ENCODE measurements around the gene ENTHD1.

ENTHD1 gene

DNA sequence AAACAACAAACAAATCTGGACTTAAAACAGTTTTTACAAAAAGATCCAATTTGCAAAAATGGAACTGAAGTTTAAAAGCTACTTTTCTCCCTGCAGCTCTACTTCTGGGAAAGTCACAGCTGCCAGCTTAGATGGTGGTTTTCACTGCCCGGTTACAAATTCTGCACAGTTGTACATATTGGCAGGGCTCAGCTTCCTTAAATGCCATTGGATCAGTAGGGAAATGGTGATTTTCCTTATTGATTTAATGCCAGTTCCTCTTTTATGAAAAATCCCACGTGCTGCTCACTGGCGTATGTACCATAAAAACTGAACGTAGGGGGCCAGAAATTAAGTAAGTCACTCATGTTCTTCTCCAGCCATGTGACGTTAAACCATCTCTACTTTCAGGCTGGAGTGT is 30.1 kb upstream of the ENTHD1 start:
- Histone ChIP-seq H3K4me3 (ENCODE audit: low read depth in 1 of 2, low read length in 2 of 2) (no peak overlapping the region), H3K36me3 (ENCODE audit: control insufficient read depth in 1 of 2, insufficient read depth in 2 of 2, low read length in 2 of 2) (no peaks in the 10 kb centered on the region), H3K4me1 (ENCODE audit: control insufficient read depth in 1 of 2, insufficient read depth in 2 of 2, low read length in 2 of 2) (no peaks in the 10 kb centered on the region), H3K27ac (ENCODE audit: low read length) (no peak overlapping the region), H3K9me3 (ENCODE audit: control insufficient read depth in 1 of 2, low read length in 2 of 2) (no peaks in the 10 kb centered on the region), H3K27me3 (ENCODE audit: low read depth, low read length) (no peaks in the 10 kb centered on the region)

DNA sequence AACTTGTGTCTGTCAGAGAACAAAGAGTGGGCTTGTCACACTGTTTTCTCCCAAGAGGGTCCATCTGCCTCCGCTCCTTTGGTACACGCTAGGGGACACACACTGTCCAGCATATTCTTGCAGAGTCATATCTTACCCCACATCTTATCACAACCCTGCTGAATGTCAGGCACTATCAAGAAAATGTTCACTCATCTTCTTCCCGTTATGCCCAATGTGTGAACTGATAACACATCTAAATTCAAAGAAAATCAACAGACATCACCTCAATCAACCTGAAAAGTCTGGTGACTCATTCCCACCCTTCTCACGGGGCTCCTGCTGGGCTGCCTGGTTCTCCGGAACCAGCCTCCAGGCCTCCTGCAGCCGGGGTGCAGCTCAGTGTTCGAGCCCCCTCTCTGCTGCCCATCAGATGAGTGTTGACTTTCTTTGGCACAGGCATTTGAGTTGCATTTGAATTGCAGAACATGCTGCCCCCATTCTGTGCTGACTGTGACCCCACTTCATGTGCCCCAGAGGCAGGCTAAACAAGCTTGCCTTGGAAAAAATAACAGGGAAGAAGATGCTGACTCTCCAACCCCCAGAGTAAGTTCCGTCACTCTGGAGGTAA is 26.7 kb upstream of the ENTHD1 start:
- Histone ChIP-seq H3K4me1 (ENCODE audit: control insufficient read depth in 1 of 2, insufficient read depth in 2 of 2, low read length in 2 of 2) (no peaks in the 10 kb centered on the region), H3K4me3 (ENCODE audit: low read depth in 1 of 2, low read length in 2 of 2) (no peak overlapping the region)

DNA sequence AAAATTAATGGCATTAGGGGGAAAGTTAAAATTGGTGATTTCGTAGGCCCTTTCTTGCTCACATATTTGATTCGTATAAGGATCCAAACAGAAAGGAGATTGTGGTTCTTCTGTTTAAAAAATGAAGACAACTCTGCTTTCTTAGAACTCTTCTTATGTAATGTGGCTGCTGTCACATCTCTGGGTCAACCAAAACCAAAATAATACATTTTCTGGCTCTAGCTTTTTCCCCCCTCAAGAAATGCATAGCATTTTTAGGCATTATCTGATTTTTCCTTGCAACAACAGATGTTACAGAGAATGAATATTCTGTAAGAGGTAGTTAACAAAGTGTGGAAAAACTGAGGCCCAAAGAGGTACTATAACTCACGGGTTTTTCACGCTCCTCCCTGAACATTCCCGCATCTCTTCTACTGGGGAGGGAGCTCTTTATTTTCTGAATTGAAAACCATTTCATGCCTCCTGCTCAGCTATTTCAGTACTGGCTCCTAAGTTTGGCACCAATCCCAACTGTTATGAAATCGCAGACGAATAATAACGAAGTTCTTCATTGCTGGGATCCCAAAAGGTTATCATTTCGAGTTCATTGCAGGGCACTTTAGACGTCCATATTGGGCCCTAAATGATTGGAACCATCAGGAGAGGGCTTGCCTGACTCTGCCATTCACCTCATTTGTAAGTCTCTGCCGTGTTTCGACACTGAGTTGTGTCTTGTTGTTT is 24.4 kb upstream of the ENTHD1 start:
- peak overlapping the region in 1 of 2 donors; percentile 26 for H3K4me3 ChIP-seq (ENCODE audit: low read depth in 1 of 2, low read length in 2 of 2)
- no peaks in the 10 kb centered on the region for H3K4me1 ChIP-seq (ENCODE audit: control insufficient read depth in 1 of 2, insufficient read depth in 2 of 2, low read length in 2 of 2)

More for the DNA sequence above, 26.7 kb upstream of the ENTHD1 start:
- Histone ChIP-seq H3K27ac (ENCODE audit: low read length) (no peak overlapping the region), H3K9me3 (ENCODE audit: control insufficient read depth in 1 of 2, low read length in 2 of 2) (no peaks in the 10 kb centered on the region), H3K27me3 (ENCODE audit: low read depth, low read length) (no peaks in the 10 kb centered on the region), H3K36me3 (ENCODE audit: control insufficient read depth in 1 of 2, insufficient read depth in 2 of 2, low read length in 2 of 2) (no peaks in the 10 kb centered on the region)

DNA sequence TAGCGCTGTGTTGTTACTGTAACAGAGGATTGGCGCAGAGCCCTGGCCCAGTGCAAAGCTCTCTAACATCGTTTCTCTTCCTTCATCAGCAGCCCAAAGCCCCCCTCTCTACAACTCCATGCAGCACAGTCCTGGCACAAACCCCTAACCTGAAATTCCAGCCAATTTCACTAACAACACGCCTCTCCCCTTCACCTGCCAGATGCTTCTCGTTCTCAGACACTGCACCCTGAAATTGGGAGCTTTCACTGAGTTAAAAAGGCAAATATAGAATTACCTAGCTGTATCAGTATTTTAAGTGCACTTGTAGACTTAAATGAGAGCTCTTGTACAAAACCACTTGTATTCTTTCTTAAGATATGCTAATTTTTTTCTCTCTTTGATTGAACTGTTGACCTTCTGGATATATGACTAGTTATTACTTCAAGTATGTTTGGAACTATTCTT is 23.7 kb upstream of the ENTHD1 start:
- no peaks in the 10 kb centered on the region for H3K36me3 ChIP-seq (ENCODE audit: control insufficient read depth in 1 of 2, insufficient read depth in 2 of 2, low read length in 2 of 2)
- H3K27ac ChIP-seq (ENCODE audit: low read length): no peak overlapping the region
- no peaks in the 10 kb centered on the region for H3K4me1 ChIP-seq (ENCODE audit: control insufficient read depth in 1 of 2, insufficient read depth in 2 of 2, low read length in 2 of 2)
- no peak overlapping the region for H3K4me3 ChIP-seq (ENCODE audit: low read depth in 1 of 2, low read length in 2 of 2)
- no peaks in the 10 kb centered on the region for H3K9me3 ChIP-seq (ENCODE audit: control insufficient read depth in 1 of 2, low read length in 2 of 2)
- no peaks in the 10 kb centered on the region for H3K27me3 ChIP-seq (ENCODE audit: low read depth, low read length)

More for the DNA sequence above, 24.4 kb upstream of the ENTHD1 start:
- H3K27me3 ChIP-seq (ENCODE audit: low read depth, low read length): no peaks in the 10 kb centered on the region
- H3K9me3 ChIP-seq (ENCODE audit: control insufficient read depth in 1 of 2, low read length in 2 of 2): no peaks in the 10 kb centered on the region
- no peaks in the 10 kb centered on the region for H3K36me3 ChIP-seq (ENCODE audit: control insufficient read depth in 1 of 2, insufficient read depth in 2 of 2, low read length in 2 of 2)
- no peak overlapping the region for H3K27ac ChIP-seq (ENCODE audit: low read length)

DNA sequence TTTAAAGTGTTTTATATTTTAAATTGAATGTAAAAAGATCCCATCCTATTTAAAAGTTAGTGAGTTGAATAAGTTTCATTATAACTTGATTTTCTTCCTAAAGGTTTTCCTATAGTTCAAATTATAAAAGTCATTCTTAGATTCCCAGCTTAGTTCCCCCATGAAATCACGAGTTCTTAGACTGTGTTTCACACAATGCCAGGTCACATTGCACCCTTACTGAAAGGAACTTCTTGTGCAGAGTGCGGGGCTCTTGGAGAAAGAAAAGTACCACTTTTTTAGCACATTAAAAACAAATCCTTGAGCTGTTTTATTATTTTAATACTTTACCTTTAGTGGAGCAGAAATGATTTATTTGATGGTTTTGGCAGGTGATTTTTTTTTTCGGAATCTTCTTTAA is 22.9 kb upstream of the ENTHD1 start:
- no peaks in the 10 kb centered on the region for H3K4me1 ChIP-seq (ENCODE audit: control insufficient read depth in 1 of 2, insufficient read depth in 2 of 2, low read length in 2 of 2)
- H3K27me3 ChIP-seq (ENCODE audit: low read depth, low read length): no peaks in the 10 kb centered on the region

DNA sequence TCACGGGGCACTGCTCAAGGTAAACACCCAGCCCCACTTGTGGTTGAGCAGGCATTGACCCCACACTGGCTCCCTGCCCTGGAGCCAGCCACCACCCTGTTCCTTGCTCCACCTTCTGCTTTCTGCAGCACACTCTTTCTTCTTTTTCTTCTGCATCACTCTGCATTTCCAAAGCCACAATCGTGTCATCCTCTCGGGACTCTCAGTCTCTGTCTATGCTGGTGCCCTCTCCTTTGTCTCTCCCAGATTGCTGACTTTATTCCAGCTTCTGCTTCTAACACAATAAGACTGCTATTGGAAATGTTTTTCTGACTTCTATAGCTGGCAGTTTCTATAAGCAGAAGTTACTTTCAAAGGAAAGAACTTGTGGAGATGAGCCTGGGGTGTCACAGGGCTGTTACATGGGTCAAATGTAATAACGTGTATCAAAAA is 21.8 kb upstream of the ENTHD1 start:
- H3K4me3 ChIP-seq (ENCODE audit: low read depth in 1 of 2, low read length in 2 of 2): no peak overlapping the region
- H3K27me3 ChIP-seq (ENCODE audit: low read depth, low read length): no peaks in the 10 kb centered on the region
- no peaks in the 10 kb centered on the region for H3K36me3 ChIP-seq (ENCODE audit: control insufficient read depth in 1 of 2, insufficient read depth in 2 of 2, low read length in 2 of 2)
- H3K27ac ChIP-seq (ENCODE audit: low read length): no peak overlapping the region
- no peaks in the 10 kb centered on the region for H3K4me1 ChIP-seq (ENCODE audit: control insufficient read depth in 1 of 2, insufficient read depth in 2 of 2, low read length in 2 of 2)
- H3K9me3 ChIP-seq (ENCODE audit: control insufficient read depth in 1 of 2, low read length in 2 of 2): no peaks in the 10 kb centered on the region

More for the DNA sequence above, 22.9 kb upstream of the ENTHD1 start:
- no peaks in the 10 kb centered on the region for H3K9me3 ChIP-seq (ENCODE audit: control insufficient read depth in 1 of 2, low read length in 2 of 2)
- H3K4me3 ChIP-seq (ENCODE audit: low read depth in 1 of 2, low read length in 2 of 2): no peak overlapping the region
- H3K27ac ChIP-seq (ENCODE audit: low read length): no peak overlapping the region
- no peaks in the 10 kb centered on the region for H3K36me3 ChIP-seq (ENCODE audit: control insufficient read depth in 1 of 2, insufficient read depth in 2 of 2, low read length in 2 of 2)

DNA sequence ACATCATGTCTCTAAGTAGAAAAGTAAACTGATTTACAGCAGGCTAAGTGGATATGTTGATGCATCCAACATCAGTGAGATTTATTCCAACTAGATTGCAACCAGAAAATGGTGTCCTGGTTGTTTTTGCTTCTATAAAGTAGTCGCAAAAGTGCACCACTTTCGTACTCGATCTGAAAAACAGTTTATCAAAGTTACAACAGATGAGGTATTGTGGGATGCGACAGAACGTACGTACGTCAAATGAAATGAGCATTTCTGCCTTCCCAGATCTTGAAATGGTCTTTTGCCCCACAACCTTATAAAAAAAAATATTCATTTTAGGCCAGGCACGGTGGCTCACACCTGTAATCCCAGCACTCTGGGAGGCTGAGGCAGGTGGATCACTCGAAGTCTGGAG is 21.0 kb upstream of the ENTHD1 start:
- Histone ChIP-seq H3K27me3 (ENCODE audit: low read depth, low read length) (no peaks in the 10 kb centered on the region), H3K36me3 (ENCODE audit: control insufficient read depth in 1 of 2, insufficient read depth in 2 of 2, low read length in 2 of 2) (no peaks in the 10 kb centered on the region), H3K27ac (ENCODE audit: low read length) (no peak overlapping the region), H3K9me3 (ENCODE audit: control insufficient read depth in 1 of 2, low read length in 2 of 2) (no peaks in the 10 kb centered on the region), H3K4me1 (ENCODE audit: control insufficient read depth in 1 of 2, insufficient read depth in 2 of 2, low read length in 2 of 2) (no peaks in the 10 kb centered on the region), H3K4me3 (ENCODE audit: low read depth in 1 of 2, low read length in 2 of 2) (no peak overlapping the region)

DNA sequence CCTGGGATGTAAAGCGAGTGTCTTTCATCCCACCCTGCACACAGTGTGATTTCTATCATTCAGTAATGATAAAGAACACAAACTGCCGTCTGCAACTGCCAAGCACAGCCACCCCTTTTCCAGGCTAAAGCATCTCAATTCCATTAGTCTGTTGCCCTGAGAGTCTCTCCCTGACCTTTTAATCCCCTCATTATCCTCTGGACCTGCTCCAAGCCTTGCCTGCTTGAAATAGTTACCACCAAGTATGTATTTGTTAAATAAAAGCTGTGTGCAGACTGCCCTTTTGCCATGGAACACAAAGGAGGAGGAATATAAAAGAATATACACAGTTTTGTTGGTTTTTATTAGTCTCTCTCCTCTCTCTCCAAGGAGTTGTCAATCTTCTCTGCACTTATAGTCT is 20.3 kb upstream of the ENTHD1 start:
- H3K4me1 ChIP-seq (ENCODE audit: control insufficient read depth in 1 of 2, insufficient read depth in 2 of 2, low read length in 2 of 2): no peaks in the 10 kb centered on the region
- no peak overlapping the region for H3K27ac ChIP-seq (ENCODE audit: low read length)
- H3K27me3 ChIP-seq (ENCODE audit: low read depth, low read length): no peaks in the 10 kb centered on the region
- no peaks in the 10 kb centered on the region for H3K9me3 ChIP-seq (ENCODE audit: control insufficient read depth in 1 of 2, low read length in 2 of 2)
- no peaks in the 10 kb centered on the region for H3K36me3 ChIP-seq (ENCODE audit: control insufficient read depth in 1 of 2, insufficient read depth in 2 of 2, low read length in 2 of 2)
- no peak overlapping the region for H3K4me3 ChIP-seq (ENCODE audit: low read depth in 1 of 2, low read length in 2 of 2)

DNA sequence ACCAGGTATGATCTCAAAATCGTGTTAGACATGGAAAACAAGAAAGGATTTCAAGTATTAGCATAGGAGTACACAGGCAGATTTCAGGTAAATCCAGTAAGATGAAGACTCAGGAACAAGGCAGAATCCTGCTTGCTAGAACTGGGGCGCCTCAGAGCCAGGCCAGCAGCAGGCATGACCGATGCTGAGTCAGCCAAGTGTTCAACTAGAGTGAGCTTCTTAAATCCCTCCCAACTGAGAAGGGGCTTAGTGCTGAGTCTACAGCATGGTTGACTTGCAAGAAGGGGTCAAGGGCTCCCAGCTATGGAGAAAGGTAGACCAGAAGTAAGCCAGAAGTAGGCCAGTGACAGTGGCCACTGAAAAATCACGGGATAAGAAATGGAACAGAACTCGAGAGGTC is 19.8 kb upstream of the ENTHD1 start:
- Histone ChIP-seq H3K27ac (ENCODE audit: low read length) (no peak overlapping the region), H3K27me3 (ENCODE audit: low read depth, low read length) (no peaks in the 10 kb centered on the region), H3K9me3 (ENCODE audit: control insufficient read depth in 1 of 2, low read length in 2 of 2) (no peaks in the 10 kb centered on the region), H3K4me1 (ENCODE audit: control insufficient read depth in 1 of 2, insufficient read depth in 2 of 2, low read length in 2 of 2) (no peaks in the 10 kb centered on the region), H3K4me3 (ENCODE audit: low read depth in 1 of 2, low read length in 2 of 2) (no peak overlapping the region), H3K36me3 (ENCODE audit: control insufficient read depth in 1 of 2, insufficient read depth in 2 of 2, low read length in 2 of 2) (no peaks in the 10 kb centered on the region)

DNA sequence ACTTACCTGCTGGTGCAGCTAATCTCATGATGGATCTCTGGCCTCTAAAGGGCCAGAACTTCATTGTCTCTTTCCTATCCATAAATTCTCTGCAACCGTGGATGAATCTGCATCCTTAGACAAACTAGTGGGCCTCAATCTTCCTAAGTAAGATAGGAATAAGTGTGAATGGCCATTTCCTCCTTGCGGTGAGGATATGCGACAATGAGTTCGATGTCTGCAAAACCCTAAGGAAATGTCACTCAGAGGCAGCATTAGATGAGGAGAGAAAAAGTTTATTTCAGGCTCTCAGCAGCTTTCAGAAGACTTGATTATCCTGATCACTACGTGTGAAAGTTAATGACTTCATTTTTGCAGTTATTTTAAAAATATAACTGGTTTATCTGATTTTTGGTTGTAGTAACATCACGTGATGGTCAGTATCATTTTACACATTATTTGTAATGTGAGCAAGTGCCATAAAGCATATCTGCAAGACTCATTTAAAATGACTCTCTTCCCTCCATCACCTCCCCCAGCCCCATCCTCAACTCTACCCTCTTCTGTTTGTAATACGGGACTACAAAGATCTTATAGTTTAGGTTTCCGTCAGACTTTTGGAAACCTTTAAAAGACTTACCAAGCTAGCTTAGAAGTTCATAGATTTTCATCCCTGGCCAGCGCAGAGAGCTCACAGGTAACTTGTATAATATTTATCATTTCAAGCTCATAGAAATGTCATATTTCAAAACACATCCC is 17.5 kb upstream of the ENTHD1 start:
- no peaks in the 10 kb centered on the region for H3K36me3 ChIP-seq (ENCODE audit: control insufficient read depth in 1 of 2, insufficient read depth in 2 of 2, low read length in 2 of 2)
- H3K27me3 ChIP-seq (ENCODE audit: low read depth, low read length): no peaks in the 10 kb centered on the region
- H3K4me3 ChIP-seq (ENCODE audit: low read depth in 1 of 2, low read length in 2 of 2): no peak overlapping the region
- no peaks in the 10 kb centered on the region for H3K4me1 ChIP-seq (ENCODE audit: control insufficient read depth in 1 of 2, insufficient read depth in 2 of 2, low read length in 2 of 2)
- no peak overlapping the region for H3K27ac ChIP-seq (ENCODE audit: low read length)
- H3K9me3 ChIP-seq (ENCODE audit: control insufficient read depth in 1 of 2, low read length in 2 of 2): no peaks in the 10 kb centered on the region

DNA sequence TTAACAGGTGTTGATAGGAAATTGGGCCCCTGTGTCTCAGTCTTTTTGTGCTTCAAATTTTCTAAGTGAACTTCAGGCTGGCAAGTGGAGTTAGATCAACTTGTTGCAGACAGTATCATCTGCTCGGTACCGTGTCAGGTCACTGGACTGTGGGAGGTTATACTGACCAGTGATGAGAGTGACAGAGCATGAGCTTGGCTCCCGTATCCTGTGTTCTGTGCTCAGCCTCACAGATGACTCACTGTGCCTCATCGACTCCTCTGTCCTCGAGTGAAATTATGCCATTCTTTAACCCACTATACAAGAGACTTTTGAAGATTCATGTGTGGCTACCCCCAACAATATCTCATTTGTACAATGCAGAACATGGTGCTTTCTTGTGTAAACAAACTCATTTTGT is 15.2 kb upstream of the ENTHD1 start:
- Histone ChIP-seq H3K4me3 (ENCODE audit: low read depth in 1 of 2, low read length in 2 of 2) (no peak overlapping the region), H3K27me3 (ENCODE audit: low read depth, low read length) (no peaks in the 10 kb centered on the region), H3K36me3 (ENCODE audit: control insufficient read depth in 1 of 2, insufficient read depth in 2 of 2, low read length in 2 of 2) (no peaks in the 10 kb centered on the region), H3K9me3 (ENCODE audit: control insufficient read depth in 1 of 2, low read length in 2 of 2) (no peaks in the 10 kb centered on the region), H3K4me1 (ENCODE audit: control insufficient read depth in 1 of 2, insufficient read depth in 2 of 2, low read length in 2 of 2) (no peaks in the 10 kb centered on the region), H3K27ac (ENCODE audit: low read length) (no peak overlapping the region)

Measured in muscle layer of duodenum (tissue), 2 donors.